CD14-positive monocyte (primary cell): ENCODE results near the gene RASAL2. TPM values are rescaled to one million over a fixed set of nuclear protein-coding genes. Genes with fewer than 3 reads are reported as not detected.

Source experiments
- DNase-seq, 3 donors: peaks; one replicate each; pipeline ENCODE4 v3.0.0-alpha.2; 2011 to 2022
- H2AFZ ChIP-seq: 2 replicates; pipeline ENCODE4 v1.6.0; 2012; ENCODE audit warnings: mild to moderate bottlenecking, low read depth, low read length, inconsistent platforms; ENCODE audit not compliant: insufficient read depth, poor library complexity, severe bottlenecking
- H3K27ac ChIP-seq, 2 donors: 1 replicate in 1 of 2; 2 replicates in 1 of 2; pipeline ENCODE4 v1.5.1; 2012 to 2013; ENCODE audit warnings: low read length in 2 of 2, control low read depth in 1 of 2, inconsistent platforms in 1 of 2, low read depth in 1 of 2, mild to moderate bottlenecking in 1 of 2
- H3K27me3 ChIP-seq, 2 donors: one replicate each; pipeline versions ENCODE4 v1.6.0 to v1.6.1; 2011 to 2013; ENCODE audit warnings: low read length in 2 of 2; ENCODE audit not compliant: control insufficient read depth in 2 of 2, insufficient read depth in 2 of 2
- H3K36me3 ChIP-seq, 2 donors: replicated peaks in 1 of 2; 1 replicate in 1 of 2; 2 replicates in 1 of 2; pipeline versions ENCODE4 v1.5.1 to v1.6.1; 2012 to 2013; ENCODE audit warnings: low read length in 2 of 2, control low read depth in 1 of 2, inconsistent platforms in 1 of 2, mild to moderate bottlenecking in 1 of 2; ENCODE audit not compliant: insufficient read depth in 2 of 2, control insufficient read depth in 1 of 2
- H3K4me1 ChIP-seq, 2 donors: 1 replicate in 1 of 2; 2 replicates in 1 of 2; pipeline versions ENCODE4 v1.5.1 to v1.6.1; 2012 to 2013; ENCODE audit warnings: low read length in 2 of 2, control low read depth in 1 of 2, inconsistent platforms in 1 of 2, mild to moderate bottlenecking in 1 of 2, moderate library complexity in 1 of 2; ENCODE audit not compliant: insufficient read depth in 2 of 2, control insufficient read depth in 1 of 2
- H3K4me2 ChIP-seq: replicated peaks from 2 replicates; pipeline ENCODE3; 2012; ENCODE audit warnings: low read length, moderate library complexity, mild to moderate bottlenecking; ENCODE audit not compliant: poor library complexity, severe bottlenecking; ENCODE audit errors: extremely low read depth
- H3K4me3 ChIP-seq, 3 experiments: fragments of 200-600 bp in 1 of 3; sonication (generic) in 1 of 3; replicated peaks in 1 of 3; 1 replicate in 2 of 3; 2 replicates in 1 of 3; pipeline ENCODE4 v1.5.1; 2011 to 2013; ENCODE audit warnings: low read length in 3 of 3, mild to moderate bottlenecking in 3 of 3, control low read depth in 2 of 3, low read depth in 2 of 3, inconsistent platforms in 1 of 3, moderate library complexity in 1 of 3
- H3K79me2 ChIP-seq: 2 replicates; pipeline ENCODE4 v1.6.0; 2012; ENCODE audit warnings: mild to moderate bottlenecking, control low read depth, inconsistent platforms, low read length, moderate library complexity; ENCODE audit not compliant: insufficient read depth
- H3K9ac ChIP-seq: 2 replicates; pipeline ENCODE4 v1.6.0; 2017; ENCODE audit warnings: low read length, mild to moderate bottlenecking; ENCODE audit not compliant: insufficient read depth, poor library complexity, severe bottlenecking
- H3K9me3 ChIP-seq, 2 donors: replicated peaks in 1 of 2; 1 replicate in 1 of 2; 2 replicates in 1 of 2; pipeline versions ENCODE4 v1.5.1 to v1.6.1; 2012 to 2013; ENCODE audit warnings: low read length in 2 of 2, control low read depth in 1 of 2; ENCODE audit not compliant: control insufficient read depth in 1 of 2, insufficient read depth in 1 of 2
- H4K20me1 ChIP-seq: 2 replicates; pipeline ENCODE4 v1.6.0; 2012; ENCODE audit warnings: mild to moderate bottlenecking, low read length, control low read depth, moderate library complexity; ENCODE audit not compliant: insufficient read depth
- H3K27ac Mint-ChIP-seq, 7 donors: one replicate each; pipeline ENCODE4 v1.8.0; 2020; ENCODE audit warnings: mild to moderate bottlenecking in 7 of 7, mixed read lengths in 7 of 7, moderate library complexity in 6 of 7, inconsistent platforms in 2 of 7
- H3K27me3 Mint-ChIP-seq, 3 donors: one replicate each; pipeline ENCODE4 v1.8.0; 2021 to 2022; ENCODE audit warnings: low read depth in 3 of 3, mild to moderate bottlenecking in 3 of 3, mixed read lengths in 3 of 3, moderate library complexity in 3 of 3, inconsistent platforms in 1 of 3
- H3K36me3 Mint-ChIP-seq, 2 donors: one replicate each; pipeline ENCODE4 v1.8.0; 2020; ENCODE audit warnings: mixed read lengths in 2 of 2, inconsistent platforms in 1 of 2, mild to moderate bottlenecking in 1 of 2
- H3K4me1 Mint-ChIP-seq: one replicate; pipeline ENCODE4 v1.8.0; 2020; ENCODE audit warnings: mild to moderate bottlenecking, mixed read lengths
- H3K4me3 Mint-ChIP-seq, 2 donors: one replicate each; pipeline ENCODE4 v1.8.0; 2020; ENCODE audit warnings: mild to moderate bottlenecking in 2 of 2, mixed read lengths in 2 of 2, moderate library complexity in 1 of 2
- H3K9me3 Mint-ChIP-seq, 7 donors: one replicate each; pipeline ENCODE4 v1.8.0; 2020 to 2022; ENCODE audit warnings: mixed read lengths in 7 of 7, mild to moderate bottlenecking in 6 of 7, moderate library complexity in 6 of 7, inconsistent platforms in 2 of 7
- WGBS: methylation state at CpG from one replicate; pipeline ENCODE4 v1.1.5; 2013; ENCODE audit warnings: missing lambda C conversion rate; ENCODE audit not compliant: insufficient coverage; 5-methylcytosine and 5-hydroxymethylcytosine counted together
- intact Hi-C, 2 donors: fragments of 100-400 bp; cut with micrococcal nuclease; formaldehyde crosslinking; loops; one replicate each; pipeline versions ENCODE4 v1.15.0 to v1.15.1; 2023
- polyA plus RNA-seq, 3 donors: library from polyadenylated mRNA; depleted of rRNA in 1 of 3; unstranded in 2 of 3; stranded (reverse) in 1 of 3; fragments of 300-500 nt in 2 of 3; fragments of >200 nt in 1 of 3; fragmentation: Illumina TruSeq in 2 of 3; gene quantifications; 1 replicate in 2 of 3; 2 replicates in 1 of 3; pipeline ENCODE4 v1.2.3, GENCODE V29; 2012 to 2021
- TF ChIP-seq, protein P1 (sequence below): fragments of 200-600 bp; IDR thresholded peaks from one replicate; pipeline ENCODE4 v1.8.0; 2022; ENCODE audit warnings: antibody characterized with exemption, mild to moderate bottlenecking

RASAL2 gene
- polyA plus RNA-seq, 3 donors, result 0.15 to 1.00 (median 0.63) TPM

DNA sequence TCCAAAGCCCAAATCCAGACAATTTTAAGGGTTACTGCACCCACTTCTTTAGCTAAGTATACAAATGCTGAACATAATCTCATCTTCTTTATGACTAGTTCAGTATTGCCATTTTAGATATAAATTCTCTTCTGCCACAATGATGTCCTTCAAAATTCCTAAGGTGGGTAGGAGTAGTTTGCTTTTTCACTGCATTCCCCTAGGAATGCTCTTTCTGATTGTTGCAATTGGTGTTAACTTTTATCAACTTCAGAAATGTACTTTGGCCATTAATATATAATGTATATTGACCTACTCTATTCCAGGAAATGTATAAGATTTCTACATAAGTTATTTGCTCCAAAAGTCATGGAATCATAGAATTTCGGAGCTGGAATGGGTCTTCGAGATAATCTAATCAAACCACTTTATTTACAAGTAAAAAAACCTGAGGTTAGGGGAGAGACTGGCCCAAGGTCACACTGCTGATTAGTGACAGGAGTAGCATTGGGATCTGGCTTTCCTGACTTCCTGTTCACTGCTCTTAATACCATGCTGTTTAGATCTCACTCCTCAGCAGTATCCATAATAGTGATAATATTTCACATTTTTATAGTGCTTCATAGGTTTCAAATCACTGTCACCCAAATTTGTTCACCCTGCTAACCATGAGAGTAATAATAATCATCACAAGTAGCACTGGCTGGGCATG, 46.4 kb upstream of the RASAL2 start:
- H3K4me1 ChIP-seq, result no peaks in the 10 kb centered on the region
- no peaks in the 10 kb centered on the region for H4K20me1 ChIP-seq
- H3K36me3 ChIP-seq, result no peaks in the 10 kb centered on the region
- no peak overlapping the region for H3K9ac ChIP-seq
- peaks cover 0 to 3% of the 10 kb centered on the region in 2 donors for H3K9me3 ChIP-seq
- H3K4me3 ChIP-seq, result no peak overlapping the region
- H3K4me2 ChIP-seq, result no peak overlapping the region
- H3K79me2 ChIP-seq, result no peaks in the 10 kb centered on the region
- H3K27ac ChIP-seq, result no peak overlapping the region
- Mint-ChIP-seq H3K36me3 (no peaks in the 10 kb centered on the region), H3K4me3 (no peak overlapping the region), H3K9me3 (no peaks in the 10 kb centered on the region), H3K4me1 (no peaks in the 10 kb centered on the region), H3K27me3 (peaks cover 0 to 3% (median 2%) of the 10 kb centered on the region in 3 donors), H3K27ac (no peak overlapping the region)
- no peak for DNase-seq
- intact Hi-C loops, result no loop called here
- H3K27me3 ChIP-seq, result no peaks in the 10 kb centered on the region
- TF ChIP-seq, protein P1, sequence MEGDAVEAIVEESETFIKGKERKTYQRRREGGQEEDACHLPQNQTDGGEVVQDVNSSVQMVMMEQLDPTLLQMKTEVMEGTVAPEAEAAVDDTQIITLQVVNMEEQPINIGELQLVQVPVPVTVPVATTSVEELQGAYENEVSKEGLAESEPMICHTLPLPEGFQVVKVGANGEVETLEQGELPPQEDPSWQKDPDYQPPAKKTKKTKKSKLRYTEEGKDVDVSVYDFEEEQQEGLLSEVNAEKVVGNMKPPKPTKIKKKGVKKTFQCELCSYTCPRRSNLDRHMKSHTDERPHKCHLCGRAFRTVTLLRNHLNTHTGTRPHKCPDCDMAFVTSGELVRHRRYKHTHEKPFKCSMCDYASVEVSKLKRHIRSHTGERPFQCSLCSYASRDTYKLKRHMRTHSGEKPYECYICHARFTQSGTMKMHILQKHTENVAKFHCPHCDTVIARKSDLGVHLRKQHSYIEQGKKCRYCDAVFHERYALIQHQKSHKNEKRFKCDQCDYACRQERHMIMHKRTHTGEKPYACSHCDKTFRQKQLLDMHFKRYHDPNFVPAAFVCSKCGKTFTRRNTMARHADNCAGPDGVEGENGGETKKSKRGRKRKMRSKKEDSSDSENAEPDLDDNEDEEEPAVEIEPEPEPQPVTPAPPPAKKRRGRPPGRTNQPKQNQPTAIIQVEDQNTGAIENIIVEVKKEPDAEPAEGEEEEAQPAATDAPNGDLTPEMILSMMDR, result no peak
- no CpG with 5 or more reads among the region's 2 CpGs for WGBS
- H2AFZ ChIP-seq, result peak overlapping the region; percentile 2

DNA sequence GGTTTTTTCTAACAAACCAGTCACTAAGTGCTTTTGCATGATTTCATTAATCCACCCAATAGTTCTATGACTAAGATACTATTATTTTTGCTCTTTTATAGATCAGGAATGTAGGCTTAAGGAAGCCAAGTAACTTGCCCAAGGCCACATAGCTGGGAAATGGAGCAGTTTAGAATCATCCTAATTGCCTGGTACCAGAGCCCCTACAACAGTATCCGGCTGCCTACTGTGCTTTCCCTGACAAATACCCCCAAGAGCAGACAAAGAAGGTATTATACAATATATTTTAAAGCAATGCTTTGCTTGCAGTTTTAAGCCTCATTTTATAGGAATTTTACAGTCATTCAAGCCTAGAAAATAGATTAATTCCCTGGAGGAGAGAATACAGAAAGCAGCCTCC, 45.5 kb upstream of the RASAL2 start:
- DNase-seq, result no peak
- Mint-ChIP-seq H3K27me3 (peaks cover 0 to 3% (median 2%) of the 10 kb centered on the region in 3 donors), H3K27ac (no peak overlapping the region), H3K4me3 (no peak overlapping the region), H3K36me3 (no peaks in the 10 kb centered on the region), H3K4me1 (no peaks in the 10 kb centered on the region), H3K9me3 (no peaks in the 10 kb centered on the region)
- Histone ChIP-seq H3K9me3 (peaks cover 0 to 3% of the 10 kb centered on the region in 2 donors), H3K79me2 (no peaks in the 10 kb centered on the region), H3K27me3 (no peaks in the 10 kb centered on the region), H3K4me3 (no peak overlapping the region), H3K9ac (no peak overlapping the region), H3K27ac (no peak overlapping the region), H3K4me1 (no peaks in the 10 kb centered on the region), H3K4me2 (no peak overlapping the region), H4K20me1 (no peaks in the 10 kb centered on the region), H3K36me3 (no peaks in the 10 kb centered on the region), H2AFZ (no peak overlapping the region)
- WGBS, result no CpG with 5 or more reads among the region's 1 CpG
- intact Hi-C loops, result no loop called here
- TF ChIP-seq, protein P1, result no peak
